ENCODE results near the gene BBX. TPM values are rescaled to one million over a fixed set of nuclear protein-coding genes. Genes with fewer than 3 reads are reported as not detected.

Gene BBX
- total RNA-seq, 1 donor from 2014 or later, result 54.3 TPM

DNA sequence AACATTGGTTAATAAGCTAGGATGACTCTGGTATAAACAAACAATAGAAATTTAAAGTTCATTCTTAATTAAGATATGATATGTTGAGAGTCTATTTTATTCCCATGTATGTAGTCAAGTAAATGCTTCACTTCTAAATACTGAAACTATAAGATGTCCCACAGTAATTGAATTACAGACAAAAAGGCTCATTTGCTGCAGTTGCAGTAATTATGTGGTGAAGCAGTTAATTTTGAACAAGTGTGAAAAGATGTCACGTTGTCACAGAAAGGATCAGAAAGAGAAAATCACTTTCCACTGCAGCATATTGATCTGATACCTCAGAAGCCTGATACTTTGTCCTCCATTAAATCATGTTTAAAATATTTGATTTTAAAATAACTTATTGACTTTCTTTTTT, 159.8 kb downstream of the BBX start:
- H3K36me3 Mint-ChIP-seq (ENCODE audit: low read depth, unreplicated experiment), result no peaks in the 10 kb centered on the region
- TF ChIP-seq, protein P1, sequence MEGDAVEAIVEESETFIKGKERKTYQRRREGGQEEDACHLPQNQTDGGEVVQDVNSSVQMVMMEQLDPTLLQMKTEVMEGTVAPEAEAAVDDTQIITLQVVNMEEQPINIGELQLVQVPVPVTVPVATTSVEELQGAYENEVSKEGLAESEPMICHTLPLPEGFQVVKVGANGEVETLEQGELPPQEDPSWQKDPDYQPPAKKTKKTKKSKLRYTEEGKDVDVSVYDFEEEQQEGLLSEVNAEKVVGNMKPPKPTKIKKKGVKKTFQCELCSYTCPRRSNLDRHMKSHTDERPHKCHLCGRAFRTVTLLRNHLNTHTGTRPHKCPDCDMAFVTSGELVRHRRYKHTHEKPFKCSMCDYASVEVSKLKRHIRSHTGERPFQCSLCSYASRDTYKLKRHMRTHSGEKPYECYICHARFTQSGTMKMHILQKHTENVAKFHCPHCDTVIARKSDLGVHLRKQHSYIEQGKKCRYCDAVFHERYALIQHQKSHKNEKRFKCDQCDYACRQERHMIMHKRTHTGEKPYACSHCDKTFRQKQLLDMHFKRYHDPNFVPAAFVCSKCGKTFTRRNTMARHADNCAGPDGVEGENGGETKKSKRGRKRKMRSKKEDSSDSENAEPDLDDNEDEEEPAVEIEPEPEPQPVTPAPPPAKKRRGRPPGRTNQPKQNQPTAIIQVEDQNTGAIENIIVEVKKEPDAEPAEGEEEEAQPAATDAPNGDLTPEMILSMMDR (IDR thresholded peaks at IDR 0.05; ENCODE audit: unreplicated experiment), result no peak
- H3K27ac Mint-ChIP-seq (ENCODE audit: unreplicated experiment), result no peak overlapping the region
- H3K27me3 Mint-ChIP-seq (ENCODE audit: unreplicated experiment), result peaks cover 1% of the 10 kb centered on the region
- no peaks in the 10 kb centered on the region for H3K9me3 Mint-ChIP-seq (ENCODE audit: unreplicated experiment)
- no peak for DNase-seq (ENCODE audit: low spot score)
- H3K4me3 Mint-ChIP-seq (ENCODE audit: unreplicated experiment), result no peak overlapping the region
- H3K4me1 Mint-ChIP-seq (ENCODE audit: unreplicated experiment), result peaks cover 22% of the 10 kb centered on the region

DNA sequence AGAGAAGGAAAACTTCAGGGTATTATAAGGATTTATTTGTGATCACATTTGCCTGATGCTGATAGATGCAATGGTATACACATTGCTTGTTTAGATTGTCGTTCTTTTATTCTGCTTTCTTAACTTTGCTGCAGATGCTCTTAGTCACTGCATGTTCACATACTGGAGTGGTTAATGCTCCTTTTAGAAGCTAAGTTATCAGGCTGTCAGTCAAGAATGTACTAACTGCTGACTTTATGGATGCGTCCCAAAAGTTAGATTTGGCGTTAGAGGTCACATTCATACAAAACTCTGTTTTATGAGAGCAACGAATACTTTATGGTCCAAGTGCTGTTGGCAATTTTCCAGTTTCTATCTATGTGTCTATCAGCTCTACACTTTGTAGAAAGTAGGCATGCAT, 160.7 kb downstream of the BBX start:
- H3K27me3 Mint-ChIP-seq (ENCODE audit: unreplicated experiment), result peaks cover 1% of the 10 kb centered on the region
- H3K27ac Mint-ChIP-seq (ENCODE audit: unreplicated experiment), result no peak overlapping the region
- H3K4me3 Mint-ChIP-seq (ENCODE audit: unreplicated experiment), result no peak overlapping the region
- TF ChIP-seq, protein P1 (IDR thresholded peaks at IDR 0.05; ENCODE audit: unreplicated experiment), result no peak
- no peaks in the 10 kb centered on the region for H3K36me3 Mint-ChIP-seq (ENCODE audit: low read depth, unreplicated experiment)
- H3K4me1 Mint-ChIP-seq (ENCODE audit: unreplicated experiment), result peaks cover 22% of the 10 kb centered on the region
- no peak for DNase-seq (ENCODE audit: low spot score)
- H3K9me3 Mint-ChIP-seq (ENCODE audit: unreplicated experiment), result no peaks in the 10 kb centered on the region

DNA sequence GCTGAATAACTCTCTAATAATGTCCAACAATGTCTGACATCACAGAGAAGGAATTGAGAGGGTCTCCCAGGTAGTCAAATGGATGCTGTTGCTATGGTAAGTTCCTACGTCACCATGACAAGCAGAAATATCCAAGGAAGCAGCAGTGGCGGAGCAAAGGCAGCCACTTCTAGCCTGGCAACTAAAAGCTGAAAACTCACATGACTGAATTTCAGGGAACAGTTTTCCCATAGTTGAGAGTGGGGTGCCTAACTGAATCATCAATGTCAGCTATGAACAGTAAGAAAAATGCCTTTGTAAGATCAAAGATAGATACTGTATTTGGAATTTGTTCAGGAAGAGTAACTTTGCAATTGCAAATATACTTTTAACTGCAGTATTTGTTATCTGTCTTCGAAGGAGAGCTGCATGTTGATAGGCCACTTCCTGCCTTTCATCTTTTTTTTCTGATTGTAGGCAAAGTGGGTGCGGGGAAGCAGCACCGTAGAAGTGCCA, 161.7 kb downstream of the BBX start:
- peaks cover 22% of the 10 kb centered on the region for H3K4me1 Mint-ChIP-seq (ENCODE audit: unreplicated experiment)
- no peaks in the 10 kb centered on the region for H3K9me3 Mint-ChIP-seq (ENCODE audit: unreplicated experiment)
- TF ChIP-seq, protein P1 (IDR thresholded peaks at IDR 0.05; ENCODE audit: unreplicated experiment), result no peak
- H3K27me3 Mint-ChIP-seq (ENCODE audit: unreplicated experiment), result peaks cover 1% of the 10 kb centered on the region
- no peak overlapping the region for H3K4me3 Mint-ChIP-seq (ENCODE audit: unreplicated experiment)
- no peaks in the 10 kb centered on the region for H3K36me3 Mint-ChIP-seq (ENCODE audit: low read depth, unreplicated experiment)
- H3K27ac Mint-ChIP-seq (ENCODE audit: unreplicated experiment), result peak overlapping the region; percentile 72
- DNase-seq (ENCODE audit: low spot score), result no peak

GRCh38 chr3:107685383-107685782, 162.6 kb downstream of the BBX start:
- H3K9me3 Mint-ChIP-seq (ENCODE audit: unreplicated experiment), result no peaks in the 10 kb centered on the region
- no peak overlapping the region for H3K4me3 Mint-ChIP-seq (ENCODE audit: unreplicated experiment)
- no peaks in the 10 kb centered on the region for H3K36me3 Mint-ChIP-seq (ENCODE audit: low read depth, unreplicated experiment)
- TF ChIP-seq, protein P1 (IDR thresholded peaks at IDR 0.05; ENCODE audit: unreplicated experiment), result no peak
- H3K4me1 Mint-ChIP-seq (ENCODE audit: unreplicated experiment), result peaks cover 16% of the 10 kb centered on the region
- H3K27me3 Mint-ChIP-seq (ENCODE audit: unreplicated experiment), result peaks cover 1% of the 10 kb centered on the region
- DNase-seq (ENCODE audit: low spot score), result no peak
- H3K27ac Mint-ChIP-seq (ENCODE audit: unreplicated experiment), result peak overlapping the region; percentile 72

DNA sequence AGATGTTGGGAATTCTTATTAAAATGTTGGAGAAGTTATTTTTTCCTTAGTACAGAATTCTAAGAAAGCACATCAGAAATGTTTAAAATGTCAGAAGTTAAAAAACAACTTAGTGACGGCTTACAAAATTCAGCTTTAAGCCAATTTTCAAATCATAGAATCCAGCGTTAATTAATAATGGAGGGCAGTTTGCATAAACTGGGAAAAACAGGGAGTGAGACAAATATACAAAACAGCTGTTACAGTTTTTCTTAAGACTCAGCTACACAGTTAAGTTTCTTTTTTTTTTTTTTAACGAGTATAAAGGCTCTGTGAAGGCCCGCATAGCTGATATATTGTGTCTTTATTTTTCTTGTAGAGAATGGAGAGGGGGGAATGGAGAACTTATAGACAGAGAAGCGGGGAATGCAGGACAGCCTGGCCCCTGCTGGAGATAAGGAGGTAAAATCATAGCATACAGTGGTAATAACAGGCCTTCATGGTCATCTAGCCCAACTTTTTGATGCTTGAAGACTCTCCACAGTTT, 164.4 kb downstream of the BBX start:
- H3K4me1 Mint-ChIP-seq (ENCODE audit: unreplicated experiment), result peaks cover 16% of the 10 kb centered on the region
- DNase-seq (ENCODE audit: low spot score), result no peak
- H3K27ac Mint-ChIP-seq (ENCODE audit: unreplicated experiment), result no peak overlapping the region
- TF ChIP-seq, protein P1 (IDR thresholded peaks at IDR 0.05; ENCODE audit: unreplicated experiment), result no peak
- no peak overlapping the region for H3K4me3 Mint-ChIP-seq (ENCODE audit: unreplicated experiment)
- H3K9me3 Mint-ChIP-seq (ENCODE audit: unreplicated experiment), result no peaks in the 10 kb centered on the region
- H3K36me3 Mint-ChIP-seq (ENCODE audit: low read depth, unreplicated experiment), result no peaks in the 10 kb centered on the region
- no peaks in the 10 kb centered on the region for H3K27me3 Mint-ChIP-seq (ENCODE audit: unreplicated experiment)
